Lower leg skin (tissue), 4 donors: ENCODE results near the gene SCFD2. TPM values are rescaled to one million over a fixed set of nuclear protein-coding genes. Genes with fewer than 3 reads are reported as not detected.

ENCODE experiments used
- DNase-seq, 2 donors: peaks; one replicate each; pipeline ENCODE4 v3.0.0-alpha.2; 2019; ENCODE audit warnings: low spot score in 2 of 2
- H3K4me3 ChIP-seq: fragments of 200-600 bp; sonication (generic); 2 replicates; pipeline ENCODE4 v1.5.1; 2017; ENCODE audit warnings: mild to moderate bottlenecking, low read depth; ENCODE audit not compliant: poor library complexity, severe bottlenecking
- POLR2A ChIP-seq, 2 donors: fragments of 450-650 bp; IDR thresholded peaks; one replicate each; pipeline ENCODE4 v1.6.1; 2016 to 2017; ENCODE audit warnings: antibody characterized with exemption in 2 of 2, mild to moderate bottlenecking in 1 of 2, moderate library complexity in 1 of 2
- WGBS, 2 donors: methylation state at CpG; one replicate each; pipeline ENCODE4 v1.1.5; 2018; 5-methylcytosine and 5-hydroxymethylcytosine counted together
- intact Hi-C: fragments of 100-400 bp; cut with DNase I; formaldehyde crosslinking; loops from one replicate; pipeline ENCODE4 v1.15.0; 2023; ENCODE audit warnings: low total_unique reads
- total RNA-seq, 4 donors: library from RNA; depleted of rRNA; stranded (reverse); fragments of >200 nt; gene quantifications; one replicate each; pipeline ENCODE4 v1.1.0, GENCODE V29; 2016
- TF ChIP-seq, protein P1 (sequence below), 3 donors: fragments of 450-650 bp; IDR thresholded peaks; one replicate each; pipeline ENCODE4 v1.5.1; 2016; ENCODE audit warnings: antibody characterized with exemption in 3 of 3, mild to moderate bottlenecking in 3 of 3, moderate library complexity in 2 of 3

SCFD2 gene
- total RNA-seq, 4 donors from 2014 or later, result 13.6 to 23.3 (median 19.0) TPM

DNA sequence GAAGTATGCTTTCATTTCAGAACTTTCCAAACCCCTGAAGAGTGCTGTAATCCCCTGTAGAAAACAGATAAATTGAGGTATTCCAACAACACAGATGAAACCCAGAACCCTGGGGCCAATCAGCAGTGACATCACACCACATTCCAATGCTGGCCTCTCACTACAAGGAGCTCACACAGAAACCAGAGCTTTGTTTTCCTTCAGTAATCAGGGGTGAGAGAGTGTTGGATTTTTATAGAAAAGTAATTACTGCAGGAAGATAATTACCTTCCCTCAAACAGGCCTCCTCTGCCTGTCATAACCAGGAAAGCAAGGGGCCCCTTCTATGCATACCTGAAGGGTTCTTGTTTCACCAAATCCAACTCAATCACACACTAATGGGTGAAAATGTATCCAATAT is 246.2 kb downstream of the SCFD2 start:
- no peak overlapping the region for H3K4me3 ChIP-seq
- no peak for DNase-seq
- intact Hi-C loops, result no loop called here
- TF ChIP-seq POLR2A (IDR thresholded peaks at IDR 0.05), result no peak
- TF ChIP-seq, protein P1, sequence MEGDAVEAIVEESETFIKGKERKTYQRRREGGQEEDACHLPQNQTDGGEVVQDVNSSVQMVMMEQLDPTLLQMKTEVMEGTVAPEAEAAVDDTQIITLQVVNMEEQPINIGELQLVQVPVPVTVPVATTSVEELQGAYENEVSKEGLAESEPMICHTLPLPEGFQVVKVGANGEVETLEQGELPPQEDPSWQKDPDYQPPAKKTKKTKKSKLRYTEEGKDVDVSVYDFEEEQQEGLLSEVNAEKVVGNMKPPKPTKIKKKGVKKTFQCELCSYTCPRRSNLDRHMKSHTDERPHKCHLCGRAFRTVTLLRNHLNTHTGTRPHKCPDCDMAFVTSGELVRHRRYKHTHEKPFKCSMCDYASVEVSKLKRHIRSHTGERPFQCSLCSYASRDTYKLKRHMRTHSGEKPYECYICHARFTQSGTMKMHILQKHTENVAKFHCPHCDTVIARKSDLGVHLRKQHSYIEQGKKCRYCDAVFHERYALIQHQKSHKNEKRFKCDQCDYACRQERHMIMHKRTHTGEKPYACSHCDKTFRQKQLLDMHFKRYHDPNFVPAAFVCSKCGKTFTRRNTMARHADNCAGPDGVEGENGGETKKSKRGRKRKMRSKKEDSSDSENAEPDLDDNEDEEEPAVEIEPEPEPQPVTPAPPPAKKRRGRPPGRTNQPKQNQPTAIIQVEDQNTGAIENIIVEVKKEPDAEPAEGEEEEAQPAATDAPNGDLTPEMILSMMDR (IDR thresholded peaks at IDR 0.05), result no peak

DNA sequence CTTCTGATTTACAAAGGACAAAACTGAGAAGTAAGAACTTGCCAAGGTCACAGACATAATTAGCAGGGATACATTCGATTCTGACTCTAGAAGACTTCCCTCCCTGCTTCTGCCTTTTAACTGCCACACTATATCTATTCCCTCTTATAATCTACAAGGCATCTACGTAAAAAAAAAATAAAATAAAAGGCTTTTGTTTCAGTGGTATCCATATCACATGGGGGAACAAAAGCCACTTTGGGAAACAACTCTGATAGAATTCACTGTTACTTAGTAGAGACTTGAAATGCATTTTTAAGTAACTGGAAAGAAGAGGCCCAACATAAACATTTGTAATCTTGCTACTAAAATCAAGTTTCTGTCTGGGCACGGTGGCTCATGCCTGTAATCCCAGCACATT is 247.2 kb downstream of the SCFD2 start:
- DNase-seq, result no peak
- intact Hi-C loops, result no loop called here
- 78 to 82% methylated on average over 3 of the region's 3 CpGs for WGBS, 2 donors
- H3K4me3 ChIP-seq, result no peak overlapping the region
- no peak for TF ChIP-seq POLR2A (IDR thresholded peaks at IDR 0.05)
- TF ChIP-seq, protein P1 (IDR thresholded peaks at IDR 0.05), result no peak

DNA sequence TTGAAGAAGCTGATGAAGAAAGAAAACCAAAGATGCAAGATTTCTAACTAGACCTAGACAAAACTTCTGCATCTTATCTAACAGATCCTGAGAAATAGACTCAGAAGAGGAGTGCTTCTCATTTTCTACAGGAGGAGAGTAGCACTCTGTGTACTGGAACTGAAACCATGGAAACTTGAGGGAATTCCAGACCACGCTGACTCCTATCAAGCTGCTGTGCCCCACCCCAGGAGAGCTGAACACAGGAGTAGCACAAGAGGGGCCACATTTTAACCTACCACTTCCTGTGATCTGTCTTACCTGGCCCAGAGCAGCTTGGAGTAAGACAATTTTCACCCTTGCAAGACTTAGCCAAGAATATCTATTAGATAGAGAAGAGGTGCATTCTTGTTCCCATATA is 248.9 kb downstream of the SCFD2 start:
- WGBS, 2 donors, result 40 to 44% methylated on average over 1 of the region's 1 CpG
- TF ChIP-seq, protein P1 (IDR thresholded peaks at IDR 0.05), result no peak
- no peak for TF ChIP-seq POLR2A (IDR thresholded peaks at IDR 0.05)
- no peak overlapping the region for H3K4me3 ChIP-seq
- intact Hi-C loops, result no loop called here
- no peak for DNase-seq

DNA sequence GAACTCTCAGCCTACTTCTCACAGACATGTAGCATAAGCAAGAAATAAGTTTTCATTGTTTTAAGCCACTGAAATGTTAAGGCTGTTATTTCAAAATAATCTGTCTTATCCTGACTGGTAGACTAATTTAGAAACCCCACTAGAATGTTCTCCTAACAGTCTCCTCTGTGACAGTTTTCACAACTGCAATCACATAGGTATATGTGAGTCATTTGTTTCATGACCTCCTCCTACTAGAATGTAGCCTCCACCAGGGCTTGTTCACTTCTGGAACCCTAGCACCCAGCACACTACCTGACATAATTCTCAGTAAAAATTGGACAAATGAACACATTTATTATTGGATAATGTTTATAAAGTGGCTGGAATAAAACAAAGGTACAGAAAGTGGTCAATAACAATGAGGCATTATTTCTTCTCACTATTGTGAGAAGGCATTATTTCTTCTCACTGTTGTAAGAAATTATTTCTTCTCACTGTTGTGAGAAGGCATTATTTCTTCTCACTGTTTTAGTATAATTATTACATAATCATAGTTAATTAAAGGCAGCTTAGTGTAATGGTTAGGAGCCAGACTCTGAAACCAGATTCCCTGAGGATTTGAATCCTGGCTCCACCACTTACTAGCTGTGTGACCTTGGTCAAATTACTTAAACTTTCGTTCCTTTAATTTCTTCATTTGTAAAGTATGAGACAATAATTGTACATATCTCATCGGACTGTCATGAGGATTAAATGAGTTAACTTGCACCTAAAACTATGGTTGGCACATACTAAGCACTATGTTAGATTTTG is 252.2 kb downstream of the SCFD2 start:
- 55 to 71% methylated on average over 2 of the region's 2 CpGs for WGBS, 2 donors
- TF ChIP-seq, protein P1 (IDR thresholded peaks at IDR 0.05), result no peak
- no peak for TF ChIP-seq POLR2A (IDR thresholded peaks at IDR 0.05)
- no peak overlapping the region for H3K4me3 ChIP-seq
- DNase-seq, result no peak
- intact Hi-C loops, result no loop called here

DNA sequence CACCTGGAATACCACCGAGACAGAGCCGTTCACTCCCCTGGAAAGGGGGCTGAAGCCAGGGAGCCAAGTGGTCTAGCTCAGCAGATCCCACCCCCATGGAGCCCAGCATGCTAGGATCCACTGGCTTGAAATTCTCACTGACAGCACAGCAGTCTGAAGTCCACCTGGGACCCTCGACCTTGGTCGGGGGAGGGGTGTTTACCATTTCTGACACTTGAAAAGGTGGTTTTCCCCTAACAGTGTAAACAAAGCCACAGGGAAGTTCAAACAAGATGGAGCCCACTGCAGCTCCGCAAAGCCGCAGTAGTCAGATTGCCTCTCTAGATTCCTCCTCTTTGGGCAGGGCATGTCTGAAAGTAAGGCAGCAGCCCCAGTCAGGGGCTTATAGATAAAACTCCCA is 260.5 kb downstream of the SCFD2 start:
- TF ChIP-seq, protein P1 (IDR thresholded peaks at IDR 0.05), result no peak
- TF ChIP-seq POLR2A (IDR thresholded peaks at IDR 0.05), result no peak
- intact Hi-C loops, result no loop called here
- H3K4me3 ChIP-seq, result no peak overlapping the region
- WGBS, 2 donors, result 88 to 89% methylated on average over 6 of the region's 6 CpGs
- DNase-seq, result no peak

DNA sequence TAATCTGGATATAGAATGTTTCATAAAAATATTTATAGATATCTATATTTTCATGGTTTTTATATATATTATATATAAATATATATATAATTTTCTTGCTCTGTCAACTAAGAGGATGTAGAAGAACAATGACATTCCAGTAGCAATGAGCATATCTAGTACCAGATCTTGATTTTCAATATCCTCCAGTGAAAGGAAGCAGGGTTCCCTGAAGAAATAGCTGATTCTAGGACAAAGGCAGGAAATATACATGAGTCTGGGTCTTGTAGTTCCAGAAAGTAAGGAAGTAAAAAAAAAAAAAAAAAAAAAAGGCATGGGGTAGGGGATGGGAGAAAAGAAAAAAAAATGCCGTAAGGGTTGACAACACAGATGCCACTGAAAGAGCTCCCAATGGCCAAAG is 262.4 kb downstream of the SCFD2 start:
- intact Hi-C loops, result no loop called here
- TF ChIP-seq POLR2A (IDR thresholded peaks at IDR 0.05), result no peak
- TF ChIP-seq, protein P1 (IDR thresholded peaks at IDR 0.05), result no peak
- 50 to 68% methylated on average over 1 of the region's 1 CpG for WGBS, 2 donors
- no peak for DNase-seq
- no peak overlapping the region for H3K4me3 ChIP-seq
